ENCODE data around the gene AMPD3. TPM values are rescaled to one million over a fixed set of nuclear protein-coding genes. Genes with fewer than 3 reads are reported as not detected.

Gene AMPD3
- total RNA-seq, 4 donors from 2014 or later, result 1.2 to 6.4 (median 6.1) TPM; not detected in 1

GRCh38 chr11:10440401-10440800, 14.7 kb upstream of the AMPD3 start:
- no peaks in the 10 kb centered on the region for H3K9me3 ChIP-seq
- intact Hi-C loops (cut with DNase I; ENCODE audit: low total_unique reads), result no loop called here
- H3K4me1 ChIP-seq, result no peaks in the 10 kb centered on the region
- no peak overlapping the region for H3K4me3 ChIP-seq
- TF ChIP-seq POLR2A (IDR thresholded peaks at IDR 0.05) (no peak), CTCF (IDR thresholded peaks at IDR 0.05) (no peak)
- no peak for DNase-seq
- H3K27me3 ChIP-seq, result no peaks in the 10 kb centered on the region
- no peaks in the 10 kb centered on the region for H3K36me3 ChIP-seq
- H3K27ac ChIP-seq, result no peak overlapping the region

GRCh38 chr11:10441091-10441490, 14.0 kb upstream of the AMPD3 start:
- no peaks in the 10 kb centered on the region for H3K36me3 ChIP-seq
- DNase-seq, result no peak
- H3K9me3 ChIP-seq, result no peaks in the 10 kb centered on the region
- H3K4me3 ChIP-seq, result no peak overlapping the region
- no peaks in the 10 kb centered on the region for H3K4me1 ChIP-seq
- H3K27me3 ChIP-seq, result no peaks in the 10 kb centered on the region
- intact Hi-C loops (cut with DNase I; ENCODE audit: low total_unique reads), result no loop called here
- TF ChIP-seq POLR2A (IDR thresholded peaks at IDR 0.05) (no peak), CTCF (IDR thresholded peaks at IDR 0.05) (no peak)
- H3K27ac ChIP-seq, result no peak overlapping the region

GRCh38 chr11:10441652-10442503, 13.2 kb upstream of the AMPD3 start:
- Histone ChIP-seq H3K27ac (no peak overlapping the region), H3K4me1 (no peaks in the 10 kb centered on the region), H3K36me3 (no peaks in the 10 kb centered on the region), H3K27me3 (no peaks in the 10 kb centered on the region), H3K9me3 (no peaks in the 10 kb centered on the region), H3K4me3 (no peak overlapping the region)
- no peak for DNase-seq
- TF ChIP-seq CTCF (IDR thresholded peaks at IDR 0.05) (no peak), POLR2A (IDR thresholded peaks at IDR 0.05) (no peak)
- intact Hi-C loops (cut with DNase I; ENCODE audit: low total_unique reads), result no loop called here

- TF ChIP-seq CTCF (IDR thresholded peaks at IDR 0.05) (no peak), POLR2A (IDR thresholded peaks at IDR 0.05) (no peak)
- H3K4me1 ChIP-seq, result no peaks in the 10 kb centered on the region
- H3K4me3 ChIP-seq, result no peak overlapping the region
- H3K27me3 ChIP-seq, result no peaks in the 10 kb centered on the region
- H3K9me3 ChIP-seq, result no peaks in the 10 kb centered on the region
- no peak for DNase-seq
- no peak overlapping the region for H3K27ac ChIP-seq
- intact Hi-C loops (cut with DNase I; ENCODE audit: low total_unique reads), result no loop called here
- no peaks in the 10 kb centered on the region for H3K36me3 ChIP-seq
These were observed 11.9 kb upstream of the AMPD3 start for GRCh38 chr11:10443152-10443551.

- Histone ChIP-seq H3K27ac (no peak overlapping the region), H3K36me3 (no peaks in the 10 kb centered on the region), H3K4me3 (no peak overlapping the region), H3K4me1 (no peaks in the 10 kb centered on the region), H3K27me3 (no peaks in the 10 kb centered on the region), H3K9me3 (no peaks in the 10 kb centered on the region)
- TF ChIP-seq CTCF (IDR thresholded peaks at IDR 0.05), result no peak
- TF ChIP-seq POLR2A (IDR thresholded peaks at IDR 0.05), result no peak
- no peak for DNase-seq
- intact Hi-C loops (cut with DNase I; ENCODE audit: low total_unique reads), result no loop called here
These were observed 11.3 kb upstream of the AMPD3 start for GRCh38 chr11:10443721-10444235.

All from uterus (tissue), 4 donors.